HG03342 (cell line): ENCODE measurements around the gene DIP2C.

ENCODE experiments used
- ATAC-seq: cut with Tn5 transposase; IDR thresholded peaks from one replicate; pipeline ENCODE4 v1.9.1; 2021; ENCODE audit warnings: mild to moderate bottlenecking, moderate library complexity; ENCODE audit not compliant: unreplicated experiment

DIP2C gene

GRCh38 chr10:559767-560047 lies 129.8 kb downstream of the DIP2C start:
- ATAC-seq = no peak

- ATAC-seq = no peak
Measured at GRCh38 chr10:558891-559766, 130.3 kb downstream of the DIP2C start.

- no peak for ATAC-seq
Measured at GRCh38 chr10:558364-558763, 131.1 kb downstream of the DIP2C start.

GRCh38 chr10:557792-558328 lies 131.6 kb downstream of the DIP2C start:
- ATAC-seq = no peak

- no peak for ATAC-seq
Measured at GRCh38 chr10:556971-557637, 132.4 kb downstream of the DIP2C start.

GRCh38 chr10:555682-556350 lies 133.7 kb downstream of the DIP2C start:
- no peak for ATAC-seq

GRCh38 chr10:555281-555680 lies 134.2 kb downstream of the DIP2C start:
- ATAC-seq = no peak

- ATAC-seq = no peak
Measured at GRCh38 chr10:554182-554848, 135.2 kb downstream of the DIP2C start.

GRCh38 chr10:553233-553632 lies 136.2 kb downstream of the DIP2C start:
- no peak for ATAC-seq

- ATAC-seq = no peak
Measured at GRCh38 chr10:552679-553078, 136.8 kb downstream of the DIP2C start.

GRCh38 chr10:551373-552252 lies 137.9 kb downstream of the DIP2C start:
- no peak for ATAC-seq

GRCh38 chr10:550665-551372 lies 138.6 kb downstream of the DIP2C start:
- ATAC-seq = no peak

- no peak for ATAC-seq
Measured at GRCh38 chr10:549391-549790, 140.1 kb downstream of the DIP2C start.

- ATAC-seq = no peak
Measured at GRCh38 chr10:548238-548901, 141.1 kb downstream of the DIP2C start.

GRCh38 chr10:547591-548081 lies 141.8 kb downstream of the DIP2C start:
- no peak for ATAC-seq

GRCh38 chr10:546971-547590 lies 142.4 kb downstream of the DIP2C start:
- no peak for ATAC-seq

GRCh38 chr10:546451-546850 lies 143.0 kb downstream of the DIP2C start:
- no peak for ATAC-seq
